Measurements from ENCODE around the gene ZNRF3.
A peak's percentile ranks its signal among the peaks of the same experiment; 100 is the strongest.
"Not testable (repeated sequence)": the region's sequence is repeated elsewhere in the genome, so short reads cannot be mapped to it uniquely, and the experiment has no call there.

Gene ZNRF3

DNA sequence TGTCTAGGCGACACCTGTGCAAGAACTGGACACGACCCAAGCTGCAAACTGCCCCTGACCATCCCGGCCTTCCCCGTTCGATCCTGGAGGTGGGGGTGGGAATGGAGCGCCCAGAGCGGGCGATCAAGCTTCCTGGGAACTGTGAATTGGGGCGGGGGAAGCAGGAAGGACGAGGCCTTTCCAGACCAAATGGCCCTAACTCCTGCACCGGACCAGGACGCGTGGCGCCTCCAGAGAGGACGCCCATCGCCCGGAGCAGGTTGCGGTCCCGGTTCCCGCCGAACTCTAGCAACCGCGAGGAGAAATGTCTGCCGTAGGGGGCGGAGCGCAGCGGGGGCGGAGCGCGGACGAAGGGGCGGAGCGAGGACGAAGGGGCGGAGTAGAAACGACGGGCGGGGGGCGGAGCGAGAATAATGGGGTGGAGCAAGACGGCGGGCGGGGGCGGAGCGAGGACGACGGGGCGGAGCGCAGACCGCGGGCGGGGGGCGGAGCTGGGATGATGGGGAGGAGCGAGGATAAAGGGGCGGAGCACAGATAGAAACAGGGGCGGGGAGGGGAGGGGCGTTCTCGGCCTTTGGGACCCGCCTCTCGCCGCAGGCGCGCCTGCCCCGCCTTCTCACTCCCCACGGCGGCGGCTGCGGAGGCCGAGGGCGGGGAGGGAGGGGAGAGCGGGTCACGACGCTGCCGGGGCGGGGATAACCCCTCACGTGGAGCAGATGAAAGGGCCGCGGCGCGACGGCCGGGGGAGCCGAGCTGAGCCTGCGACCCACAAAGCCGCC, at the start of gene ZNRF3:
Gene ZNRF3, plus strand, starts transcription at position 695 of the 779 bp plus-strand sequence. CDS start 195 bp downstream, outside the sequence.
- DNase-seq = peak; percentile 97

GRCh38 chr22:28835630-28836189, 47.7 kb upstream of the ZNRF3 start:
- DNase-seq = no peak

- DNase-seq = no peak
These were observed 45.7 kb upstream of the ZNRF3 start for GRCh38 chr22:28837640-28838039.

GRCh38 chr22:28838971-28839370, 44.4 kb upstream of the ZNRF3 start:
- no peak for DNase-seq

GRCh38 chr22:28841111-28841510, 42.3 kb upstream of the ZNRF3 start:
- DNase-seq = no peak

DNA sequence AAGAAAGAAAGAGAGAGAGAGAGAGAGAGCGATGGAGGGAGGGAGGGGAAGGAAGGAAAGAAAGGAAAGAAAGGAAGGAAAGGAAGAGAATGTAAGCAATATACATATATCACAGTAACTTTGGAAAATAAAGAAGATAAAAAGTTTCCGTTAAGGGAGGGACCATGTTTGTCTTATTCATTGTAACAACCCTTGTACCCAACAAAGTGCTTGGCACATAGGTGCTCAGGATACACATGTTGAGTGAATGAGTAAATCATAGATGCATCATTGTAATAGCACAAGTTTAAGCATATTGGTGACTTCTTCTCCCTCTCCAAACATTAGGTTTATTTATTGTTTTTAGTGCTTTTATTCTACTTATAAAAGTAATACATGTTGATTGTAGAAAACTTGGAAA, 39.7 kb upstream of the ZNRF3 start:
- DNase-seq = no peak

- not testable (repeated sequence) for DNase-seq
These were observed 39.1 kb upstream of the ZNRF3 start for GRCh38 chr22:28844277-28844676.

GRCh38 chr22:28846994-28847393, 36.4 kb upstream of the ZNRF3 start:
- no peak for DNase-seq

DNA sequence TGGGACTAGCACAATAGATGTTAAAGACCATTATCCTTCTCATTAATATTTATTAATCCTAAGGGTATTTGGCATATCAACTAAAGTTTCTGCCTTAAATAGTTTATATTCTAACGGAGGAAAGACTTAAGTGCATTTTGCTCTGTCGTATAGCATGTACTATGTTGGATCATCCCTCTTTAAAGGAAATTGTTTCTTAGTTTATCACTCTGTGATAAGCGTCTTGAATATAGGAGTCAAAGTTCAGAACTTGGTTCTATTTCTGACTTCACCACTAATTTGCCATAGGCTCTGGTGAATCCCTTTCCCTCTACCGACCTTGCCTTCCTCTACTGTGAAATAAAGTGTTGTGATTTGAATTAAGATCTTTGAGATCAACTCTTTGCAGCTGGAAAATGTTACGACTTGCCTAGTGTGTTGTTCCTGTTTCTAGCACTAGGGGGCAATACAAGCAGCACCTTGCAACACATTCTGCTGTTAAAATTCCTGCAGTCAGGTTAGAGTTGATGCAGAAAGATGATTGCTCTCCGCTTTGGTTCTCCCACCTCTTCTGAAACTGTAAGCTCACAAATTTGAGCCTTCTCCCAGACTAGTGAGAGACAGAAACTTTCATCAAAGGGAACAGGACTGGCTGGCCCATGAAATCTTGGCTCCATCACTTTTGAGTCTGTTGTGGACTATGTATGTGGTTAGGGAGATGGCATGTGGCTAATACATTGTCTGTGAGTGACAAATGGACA, 27.8 kb upstream of the ZNRF3 start:
- peak; percentile 64 for DNase-seq

DNA sequence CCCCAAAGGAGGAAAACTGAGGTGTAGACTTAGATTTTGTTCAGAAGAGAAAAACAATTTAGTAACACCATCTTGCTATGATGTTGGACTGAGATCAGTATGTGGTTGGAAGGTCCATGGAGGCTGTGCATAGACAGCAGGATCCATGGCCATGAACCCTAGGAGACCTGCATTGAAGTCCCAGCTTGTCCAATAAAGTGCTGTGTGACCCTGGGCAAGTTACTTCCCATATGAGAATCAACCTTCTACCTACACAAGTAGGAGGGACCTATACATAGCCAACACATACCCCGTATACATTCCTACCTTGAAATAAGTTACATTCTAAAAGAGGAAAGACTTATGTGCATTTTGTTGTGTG, 27.3 kb upstream of the ZNRF3 start:
- no peak for DNase-seq

DNA sequence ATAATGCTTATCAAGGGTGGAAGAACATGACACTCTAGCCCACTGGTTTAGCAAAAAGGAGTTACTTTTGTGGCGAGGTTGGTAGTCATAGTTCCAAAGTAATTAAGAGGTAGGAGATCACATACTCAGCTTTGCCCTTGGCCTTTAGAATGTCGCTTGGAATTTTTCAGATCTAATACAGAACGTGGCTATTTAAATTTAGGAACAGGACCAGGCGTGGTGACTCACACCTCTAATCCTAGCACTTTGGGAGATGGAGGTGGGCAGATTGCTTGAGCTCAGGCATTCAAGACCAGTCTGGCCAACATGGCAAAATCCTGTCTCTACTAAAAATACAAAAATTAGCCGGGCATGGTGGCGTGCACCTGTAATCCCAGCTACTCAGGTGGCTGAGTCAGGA, 26.1 kb upstream of the ZNRF3 start:
- DNase-seq = no peak

DNA sequence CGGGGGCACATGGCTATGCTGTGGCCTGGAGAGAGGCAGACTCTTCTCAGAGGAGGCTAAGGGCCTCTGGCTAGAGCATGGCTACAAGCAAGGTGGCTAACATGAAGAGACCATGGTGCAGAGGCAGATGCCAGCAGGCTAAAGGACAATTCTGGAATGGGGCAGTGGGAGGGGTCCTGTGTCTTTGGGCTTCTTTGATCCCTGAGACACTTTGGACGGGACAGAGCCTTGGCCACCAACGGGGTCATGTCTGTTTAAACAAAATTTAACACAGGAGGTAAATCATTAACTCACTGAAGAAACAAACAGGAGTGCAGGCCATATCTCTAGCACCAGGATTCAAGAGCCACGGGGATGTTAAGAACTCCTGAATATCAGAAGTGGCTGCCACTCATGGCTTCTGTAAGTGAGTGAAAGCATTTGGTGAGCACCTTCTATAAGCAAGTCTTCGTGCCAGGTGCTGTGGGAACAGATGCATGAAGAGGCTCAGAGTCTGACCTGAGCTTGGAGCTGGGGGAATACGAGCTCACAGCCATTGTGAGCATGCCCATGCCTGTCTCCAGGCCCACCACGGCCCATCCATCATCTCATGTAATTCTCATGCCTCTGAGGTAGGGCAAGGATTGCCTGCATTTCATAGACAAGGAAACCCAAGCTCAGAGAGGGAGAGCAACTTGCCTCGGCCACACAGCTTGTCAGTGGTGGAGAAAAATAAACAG, 18.3 kb upstream of the ZNRF3 start:
- DNase-seq = no peak

GRCh38 chr22:28867191-28867590, 16.2 kb upstream of the ZNRF3 start:
- DNase-seq = no peak

DNA sequence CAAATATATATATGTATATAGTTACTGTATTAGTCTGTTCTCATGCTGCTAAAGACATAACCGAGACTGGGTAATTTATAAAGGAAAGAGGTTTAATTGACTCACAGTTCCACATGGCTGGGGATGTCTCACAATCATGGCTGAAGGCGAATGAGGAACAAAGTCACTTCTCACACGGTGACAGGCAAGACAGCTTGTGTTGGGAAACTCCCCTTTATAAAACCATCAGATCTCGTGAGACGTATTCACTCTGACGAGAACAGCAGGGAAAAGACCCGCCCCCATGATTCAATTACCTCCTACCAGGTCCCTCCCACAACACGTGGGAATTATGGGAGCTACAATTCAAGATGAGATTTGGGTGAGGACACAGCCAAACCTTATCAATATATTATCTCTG, 15.0 kb upstream of the ZNRF3 start:
- DNase-seq = peak; percentile 89

GRCh38 chr22:28869736-28870135, 13.6 kb upstream of the ZNRF3 start:
- DNase-seq = no peak

- no peak for DNase-seq
These were observed 10.0 kb upstream of the ZNRF3 start for GRCh38 chr22:28873183-28873963.

DNA sequence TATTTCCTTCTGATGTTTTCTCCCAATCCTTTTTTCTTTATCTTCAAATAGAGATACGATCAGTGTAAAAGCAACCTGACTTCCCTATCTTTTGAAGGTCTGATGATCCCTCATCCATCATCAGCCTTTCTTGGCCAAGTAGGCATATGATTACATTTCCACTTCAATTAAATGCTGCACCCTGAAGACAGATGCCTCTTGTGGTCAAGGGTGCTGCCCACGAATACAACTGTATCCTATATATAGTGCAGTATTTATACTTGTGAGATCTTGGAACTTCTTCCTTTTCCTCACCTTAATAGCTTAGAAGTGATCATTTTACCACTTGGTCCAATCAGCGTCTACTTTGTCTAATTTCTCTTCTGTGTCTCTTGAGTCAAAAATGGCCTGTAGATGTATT, 9.3 kb upstream of the ZNRF3 start:
- no peak for DNase-seq

DNA sequence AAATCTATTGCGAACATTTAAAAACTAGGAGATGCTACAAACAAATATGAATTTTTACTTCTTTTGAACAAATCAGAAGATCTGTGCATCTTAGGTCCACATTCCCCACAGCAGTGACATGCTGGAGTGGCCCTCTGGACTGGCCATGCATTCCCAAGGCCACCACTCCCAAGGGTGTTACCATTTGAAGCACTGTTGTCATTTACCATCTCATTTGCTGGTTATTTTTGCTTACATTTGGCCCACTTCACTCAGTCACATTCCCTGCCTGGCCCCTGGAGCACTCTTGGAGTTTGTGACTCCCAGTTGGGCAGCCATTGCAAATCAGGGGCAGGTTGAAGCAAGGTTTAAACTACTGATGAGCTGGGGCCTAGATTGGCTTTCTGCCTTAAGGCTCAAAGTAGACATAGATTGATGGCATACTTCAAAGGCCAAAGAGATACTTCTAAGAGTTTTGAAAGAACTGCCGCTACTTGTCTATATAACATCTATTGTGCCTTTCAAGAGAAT, 8.5 kb upstream of the ZNRF3 start:
- DNase-seq = no peak

- DNase-seq = peak; percentile 6
These were observed 861 bp upstream of the ZNRF3 start for GRCh38 chr22:28882545-28882877.

GRCh38 chr22:28883657-28883916, 215 bp downstream of the ZNRF3 start:
- DNase-seq = no peak

DNA sequence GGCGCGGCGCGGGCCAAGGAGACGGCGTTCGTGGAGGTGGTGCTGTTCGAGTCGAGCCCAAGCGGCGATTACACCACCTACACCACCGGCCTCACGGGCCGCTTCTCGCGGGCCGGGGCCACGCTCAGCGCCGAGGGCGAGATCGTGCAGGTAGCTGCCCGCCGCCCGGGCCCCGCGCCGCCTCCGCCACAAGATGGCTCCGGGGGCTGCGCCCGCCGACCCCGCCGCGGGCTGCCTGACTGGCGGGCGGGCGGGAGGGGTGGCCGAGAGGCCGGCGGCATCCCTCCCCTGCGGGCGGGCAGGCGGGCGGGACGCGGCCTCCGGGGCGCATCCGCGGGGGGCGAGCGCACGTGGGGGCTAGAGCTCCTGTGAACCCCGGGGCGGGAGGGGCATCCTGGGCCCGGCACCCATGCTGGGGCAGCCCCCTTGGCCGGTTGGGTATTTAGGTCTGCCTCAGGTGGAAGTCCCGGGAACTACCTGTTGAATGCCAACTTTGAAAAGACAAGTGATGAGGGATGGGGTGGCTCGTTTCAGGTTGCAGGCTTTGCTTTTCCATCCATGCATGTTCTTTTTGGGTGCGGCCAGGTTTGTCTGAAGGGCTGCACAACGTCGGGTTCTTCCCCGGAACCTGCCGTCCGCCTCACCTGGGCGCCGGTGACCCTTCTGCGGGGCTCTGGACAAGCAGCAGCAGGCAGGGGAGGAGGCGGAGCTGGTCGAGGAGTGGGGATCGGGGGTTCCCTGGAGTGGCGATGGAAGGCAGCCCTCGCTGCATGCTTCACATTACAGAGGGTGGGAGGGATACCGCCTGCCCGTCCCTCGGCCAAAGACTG, 760 bp downstream of the ZNRF3 start:
- DNase-seq = peak; percentile 23
